HCT116 (cell line): Measurements from ENCODE around the gene TMOD1. TPM values are rescaled to one million over a fixed set of nuclear protein-coding genes. Genes with fewer than 3 reads are reported as not detected.

Source experiments
- ATAC-seq: fragments of 200-7000 bp; cut with Tn5 transposase; 2 replicates; pipeline ENCODE4 v1.9.1; 2020; ENCODE audit warnings: mild to moderate bottlenecking, moderate library complexity
- BruUV-seq: library from RNA; stranded (reverse); fragments of 400-500 nt; replicated peaks from 2 replicates; lab custom pipeline; 2021; lab: Mats Ljungman, UMichigan
- CTCF ChIA-PET: fragments of 300-600 bp; sonication (Branson Sonifier 250); formaldehyde crosslinking; loops from one replicate; lab custom pipeline; 2021; ENCODE audit warnings: antibody characterized with exemption; lab: Charles Lee
- POLR2A ChIA-PET: fragments of 300-600, 350-600 bp; sonication (Branson Sonifier 250); formaldehyde crosslinking; loops from one replicate; lab custom pipeline; 2021; ENCODE audit warnings: antibody characterized with exemption; lab: Charles Lee
- RAD21 ChIA-PET, 2 experiments: fragments of 300-600 bp; sonication (Branson Sonifier 250); formaldehyde crosslinking; loops; one replicate each; lab custom pipeline; 2023; ENCODE audit warnings: low total read pairs in 2 of 2; ENCODE audit not compliant: uncharacterized antibody in 2 of 2, unreplicated experiment in 2 of 2, low non-redundant PET in 1 of 2; lab: Charles Lee
- DNase-seq: peaks from one replicate; pipeline ENCODE4 v3.0.0-alpha.2; 2010; ENCODE audit warnings: low read depth, low spot score
- H2AFZ ChIP-seq: fragments of 200-600 bp; shearing (Covaris generic), sonication (generic); 2 replicates; pipeline ENCODE4 v1.6.1; 2017; ENCODE audit warnings: low read depth, mixed run types, mixed read lengths, antibody characterized with exemption, low read length; ENCODE audit not compliant: poor library complexity, severe bottlenecking
- H3K27ac ChIP-seq: 2 replicates; pipeline ENCODE4 v1.5.1; 2012; ENCODE audit warnings: low read depth, low read length
- H3K27me3 ChIP-seq: fragments of 200-600 bp; sonication (generic); 2 replicates; pipeline ENCODE4 v1.6.1; 2016; ENCODE audit warnings: mixed run types, low read length, mixed read lengths; ENCODE audit not compliant: insufficient read depth
- H3K36me3 ChIP-seq, 2 experiments: fragments of 200-500 bp in 1 of 2; fragments of 200-600 bp in 1 of 2; sonication (Bioruptor generic) in 1 of 2; sonication (generic) in 1 of 2; 2 replicates each; pipeline versions ENCODE4 v1.5.1 to v1.6.1; 2014 to 2016; ENCODE audit warnings: low read length in 2 of 2, inconsistent platforms in 1 of 2, mixed read lengths in 1 of 2, mixed run types in 1 of 2; ENCODE audit not compliant: insufficient read depth in 2 of 2, control insufficient read depth in 1 of 2
- H3K4me1 ChIP-seq, 2 experiments: fragments of 200-600 bp in 1 of 2; sonication (generic) in 1 of 2; 2 replicates each; pipeline versions ENCODE4 v1.5.1 to v1.6.1; 2012 to 2017; ENCODE audit warnings: low read length in 2 of 2, inconsistent platforms in 1 of 2, mild to moderate bottlenecking in 1 of 2, mixed read lengths in 1 of 2, mixed run types in 1 of 2, moderate library complexity in 1 of 2; ENCODE audit not compliant: insufficient read depth in 2 of 2, control insufficient read depth in 1 of 2
- H3K4me2 ChIP-seq: fragments of 200-600 bp; sonication (generic); 2 replicates; pipeline ENCODE4 v1.6.1; 2017; ENCODE audit warnings: mixed run types, low read length, mixed read lengths
- H3K4me3 ChIP-seq, 2 experiments: fragments of 200-600 bp in 1 of 2; sonication (generic) in 1 of 2; replicated peaks in 1 of 2; 2 replicates each; pipeline ENCODE4 v1.5.1; 2011 to 2016; ENCODE audit warnings: low read length in 2 of 2, control low read depth in 1 of 2, low read depth in 1 of 2, mild to moderate bottlenecking in 1 of 2, mixed read lengths in 1 of 2, mixed run types in 1 of 2
- H3K79me2 ChIP-seq: fragments of 200-600 bp; sonication (generic); 2 replicates; pipeline ENCODE4 v1.6.1; 2017; ENCODE audit warnings: mild to moderate bottlenecking, mixed run types, low read length, moderate library complexity, mixed read lengths; ENCODE audit not compliant: insufficient read depth
- H3K9ac ChIP-seq: fragments of 200-600 bp; sonication (generic); 2 replicates; pipeline ENCODE4 v1.6.1; 2016; ENCODE audit warnings: low read length, mixed read lengths
- H3K9me2 ChIP-seq: fragments of 200-600 bp; sonication (generic), shearing (Covaris generic); 2 replicates; pipeline ENCODE4 v1.6.1; 2017; ENCODE audit warnings: mixed run types, mild to moderate bottlenecking, moderate library complexity; ENCODE audit not compliant: insufficient read depth
- H3K9me3 ChIP-seq, 2 experiments: fragments of 200-500 bp in 1 of 2; fragments of 200-600 bp in 1 of 2; sonication (Bioruptor generic) in 1 of 2; sonication (generic) in 1 of 2; 2 replicates each; pipeline ENCODE4 v1.6.1; 2014 to 2017; ENCODE audit warnings: low read length in 2 of 2, mixed read lengths in 2 of 2, inconsistent platforms in 1 of 2, low read depth in 1 of 2, mild to moderate bottlenecking in 1 of 2, mixed run types in 1 of 2, moderate library complexity in 1 of 2; ENCODE audit not compliant: control insufficient read depth in 1 of 2, insufficient read depth in 1 of 2
- H4K20me1 ChIP-seq: fragments of 200-600 bp; sonication (generic), shearing (Covaris generic); 2 replicates; pipeline ENCODE4 v1.6.1; 2017; ENCODE audit warnings: mixed run types, mild to moderate bottlenecking, moderate library complexity; ENCODE audit not compliant: insufficient read depth
- CBX3 ChIP-seq: IDR thresholded peaks from 2 replicates; pipeline ENCODE4 v1.6.1; 2012; ENCODE audit warnings: low read depth
- CEBPB ChIP-seq: IDR thresholded peaks from 2 replicates; pipeline ENCODE4 v1.6.1; 2012; ENCODE audit warnings: low read depth
- EGR1 ChIP-seq: IDR thresholded peaks from 2 replicates; pipeline ENCODE4 v1.6.1; 2012; ENCODE audit warnings: low read depth
- ELF1 ChIP-seq: IDR thresholded peaks from 2 replicates; pipeline ENCODE4 v1.6.1; 2012; ENCODE audit warnings: low read depth, borderline replicate concordance
- EZH2 ChIP-seq: fragments of 200-600 bp; sonication (generic); IDR thresholded peaks from 2 replicates; pipeline ENCODE4 v1.6.1; 2017; ENCODE audit warnings: antibody characterized with exemption, mixed run types
- EZH2phosphoT487 ChIP-seq: fragments of 200-600 bp; IDR thresholded peaks from 2 replicates; pipeline ENCODE4 v1.6.1; 2018; ENCODE audit warnings: antibody characterized with exemption, borderline replicate concordance
- FOSL1 ChIP-seq: IDR thresholded peaks from 2 replicates; pipeline ENCODE4 v1.6.1; 2012; ENCODE audit warnings: low read depth
- JUND ChIP-seq: IDR thresholded peaks from 2 replicates; pipeline ENCODE4 v1.6.1; 2012
- POLR2A ChIP-seq: IDR thresholded peaks from 2 replicates; pipeline ENCODE4 v1.7.0; 2011; ENCODE audit warnings: borderline replicate concordance; ENCODE audit not compliant: insufficient read depth, insufficient read length; ENCODE audit errors: extremely low read depth
- POLR2AphosphoS5 ChIP-seq: IDR thresholded peaks from 2 replicates; pipeline ENCODE4 v1.6.1; 2011; ENCODE audit warnings: mild to moderate bottlenecking, low read depth, low read length, moderate library complexity
- RAD21 ChIP-seq: IDR thresholded peaks from 2 replicates; pipeline ENCODE4 v1.6.1; 2012; ENCODE audit warnings: low read depth, mild to moderate bottlenecking
- SP1 ChIP-seq: IDR thresholded peaks from 2 replicates; pipeline ENCODE4 v1.6.1; 2012; ENCODE audit warnings: low read depth
- SRF ChIP-seq: IDR thresholded peaks from 2 replicates; pipeline ENCODE4 v1.6.1; 2012; ENCODE audit warnings: low read depth
- TCF7L2 ChIP-seq: IDR thresholded peaks from 2 replicates; pipeline ENCODE4 v1.7.0; 2011; ENCODE audit warnings: borderline replicate concordance, inconsistent platforms; ENCODE audit not compliant: insufficient read depth, insufficient read length; ENCODE audit errors: extremely low read depth
- ZNF274 ChIP-seq: fragments of 200-500 bp; sonication (Bioruptor generic); IDR thresholded peaks from 2 replicates; pipeline ENCODE4 v1.6.1; 2014; ENCODE audit warnings: mild to moderate bottlenecking, low read depth, low read length, inconsistent platforms
- intact Hi-C: fragments of 100-400 bp; cut with micrococcal nuclease; formaldehyde crosslinking; loops from 2 replicates; pipeline ENCODE4 v1.10.0; 2022
- total RNA-seq: library from RNA; stranded (reverse); gene quantifications from one replicate; pipeline ENCODE4 v1.2.1, GENCODE V29; 2021; ENCODE audit not compliant: unreplicated experiment
- TF ChIP-seq, protein P1 (sequence below): IDR thresholded peaks from 2 replicates; pipeline ENCODE4 v1.6.1; 2011; ENCODE audit warnings: mild to moderate bottlenecking, low read length, moderate library complexity; ENCODE audit not compliant: insufficient replicate concordance; ENCODE audit errors: extremely low read depth
- TF ChIP-seq, protein P2 (sequence below): IDR thresholded peaks from 2 replicates; pipeline ENCODE4 v1.6.1; 2012
- TF ChIP-seq, protein P3 (sequence below), 3 experiments: fragments of 200-600 bp in 1 of 3; sonication (generic) in 1 of 3; IDR thresholded peaks in 2 of 3; conservative IDR thresholded peaks in 1 of 3; 2 replicates each; pipeline ENCODE4 v1.5.1; 2012 to 2017; ENCODE audit warnings: low read depth in 2 of 3, low read length in 2 of 3, antibody characterized with exemption in 1 of 3, borderline replicate concordance in 1 of 3, control low read depth in 1 of 3, mild to moderate bottlenecking in 1 of 3, mixed read lengths in 1 of 3, mixed run types in 1 of 3, moderate library complexity in 1 of 3; ENCODE audit not compliant: insufficient read depth in 1 of 3
- TF ChIP-seq, protein P4 (sequence below): IDR thresholded peaks from 2 replicates; pipeline ENCODE4 v1.6.1; 2012; ENCODE audit warnings: low read depth

TMOD1 gene
- total RNA-seq, 1 experiment from 2014 or later: 4.4 TPM

DNA sequence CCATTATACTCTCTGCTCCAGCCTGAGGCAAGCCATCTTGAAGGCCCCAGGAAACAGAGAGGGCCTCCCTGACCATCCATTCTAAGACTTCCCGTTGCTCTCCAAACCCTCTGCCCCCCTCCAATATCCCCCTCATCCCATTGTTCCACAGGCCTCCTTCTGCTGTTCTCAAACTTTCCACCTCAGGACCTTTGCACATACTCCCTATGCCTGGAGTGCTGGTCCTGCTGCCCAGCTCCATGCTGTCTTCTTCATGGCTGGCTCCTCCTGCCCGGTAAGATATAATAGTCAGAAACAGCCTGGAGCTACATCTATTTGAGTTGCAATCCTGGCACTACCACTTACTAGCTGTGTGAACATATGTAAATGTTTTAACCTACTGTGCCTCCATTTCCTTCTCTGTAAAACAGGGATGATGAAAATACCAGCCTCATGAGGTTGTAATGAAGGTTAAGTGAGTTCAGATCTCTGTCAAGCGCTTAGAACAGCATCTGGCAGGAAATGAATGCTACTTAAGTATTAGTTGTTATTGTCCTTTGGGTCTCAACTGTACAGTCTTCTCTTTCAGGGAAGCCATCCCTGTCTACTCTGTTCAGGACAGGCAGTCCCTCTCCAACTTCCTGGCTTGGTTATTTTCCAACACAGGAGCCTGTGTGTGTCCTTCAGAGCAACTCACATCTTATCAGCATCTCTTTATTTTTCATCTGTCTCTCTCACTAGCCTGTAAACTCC, 45.8 kb downstream of the TMOD1 start:
- Histone ChIP-seq H3K4me2 (no peak overlapping the region), H3K27ac (no peak overlapping the region), H2AFZ (no peak overlapping the region), H3K36me3 (no peaks in the 10 kb centered on the region), H3K9me3 (no peaks in the 10 kb centered on the region), H3K9ac (no peak overlapping the region), H3K4me3 (no peak overlapping the region), H4K20me1 (no peaks in the 10 kb centered on the region), H3K4me1 (peaks cover 0 to 8% of the 10 kb centered on the region in 2 experiments; a peak in 1 of 4 replicates), H3K9me2 (no peaks in the 10 kb centered on the region), H3K27me3 (no peaks in the 10 kb centered on the region), H3K79me2 (no peaks in the 10 kb centered on the region)
- RAD21 ChIA-PET: no interaction called here
- intact Hi-C loops: no loop called here
- BruUV-seq: no TSS peak
- DNase-seq (no peak), ATAC-seq (no peak)
- CTCF ChIA-PET: interaction anchor here (1.3 kb wide), 1 partner anchor 51 kb away, joined by 3 read pairs; no protein-coding TSS in a partner anchor
- POLR2A ChIA-PET: no interaction called here
- TF ChIP-seq JUND (no peak), TCF7L2 (no peak), FOSL1 (no peak), SP1 (no peak), EZH2phosphoT487 (no peak), CBX3 (no peak), EGR1 (no peak), POLR2A (no peak), POLR2AphosphoS5 (no peak), SRF (no peak), CEBPB (no peak), EZH2 (no peak), RAD21 (no peak), ZNF274 (no peak), ELF1 (no peak)
- TF ChIP-seq, protein P1, sequence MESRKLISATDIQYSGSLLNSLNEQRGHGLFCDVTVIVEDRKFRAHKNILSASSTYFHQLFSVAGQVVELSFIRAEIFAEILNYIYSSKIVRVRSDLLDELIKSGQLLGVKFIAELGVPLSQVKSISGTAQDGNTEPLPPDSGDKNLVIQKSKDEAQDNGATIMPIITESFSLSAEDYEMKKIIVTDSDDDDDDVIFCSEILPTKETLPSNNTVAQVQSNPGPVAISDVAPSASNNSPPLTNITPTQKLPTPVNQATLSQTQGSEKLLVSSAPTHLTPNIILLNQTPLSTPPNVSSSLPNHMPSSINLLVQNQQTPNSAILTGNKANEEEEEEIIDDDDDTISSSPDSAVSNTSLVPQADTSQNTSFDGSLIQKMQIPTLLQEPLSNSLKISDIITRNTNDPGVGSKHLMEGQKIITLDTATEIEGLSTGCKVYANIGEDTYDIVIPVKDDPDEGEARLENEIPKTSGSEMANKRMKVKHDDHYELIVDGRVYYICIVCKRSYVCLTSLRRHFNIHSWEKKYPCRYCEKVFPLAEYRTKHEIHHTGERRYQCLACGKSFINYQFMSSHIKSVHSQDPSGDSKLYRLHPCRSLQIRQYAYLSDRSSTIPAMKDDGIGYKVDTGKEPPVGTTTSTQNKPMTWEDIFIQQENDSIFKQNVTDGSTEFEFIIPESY: no peak
- TF ChIP-seq, protein P2, sequence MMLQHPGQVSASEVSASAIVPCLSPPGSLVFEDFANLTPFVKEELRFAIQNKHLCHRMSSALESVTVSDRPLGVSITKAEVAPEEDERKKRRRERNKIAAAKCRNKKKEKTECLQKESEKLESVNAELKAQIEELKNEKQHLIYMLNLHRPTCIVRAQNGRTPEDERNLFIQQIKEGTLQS: no peak
- TF ChIP-seq, protein P3, sequence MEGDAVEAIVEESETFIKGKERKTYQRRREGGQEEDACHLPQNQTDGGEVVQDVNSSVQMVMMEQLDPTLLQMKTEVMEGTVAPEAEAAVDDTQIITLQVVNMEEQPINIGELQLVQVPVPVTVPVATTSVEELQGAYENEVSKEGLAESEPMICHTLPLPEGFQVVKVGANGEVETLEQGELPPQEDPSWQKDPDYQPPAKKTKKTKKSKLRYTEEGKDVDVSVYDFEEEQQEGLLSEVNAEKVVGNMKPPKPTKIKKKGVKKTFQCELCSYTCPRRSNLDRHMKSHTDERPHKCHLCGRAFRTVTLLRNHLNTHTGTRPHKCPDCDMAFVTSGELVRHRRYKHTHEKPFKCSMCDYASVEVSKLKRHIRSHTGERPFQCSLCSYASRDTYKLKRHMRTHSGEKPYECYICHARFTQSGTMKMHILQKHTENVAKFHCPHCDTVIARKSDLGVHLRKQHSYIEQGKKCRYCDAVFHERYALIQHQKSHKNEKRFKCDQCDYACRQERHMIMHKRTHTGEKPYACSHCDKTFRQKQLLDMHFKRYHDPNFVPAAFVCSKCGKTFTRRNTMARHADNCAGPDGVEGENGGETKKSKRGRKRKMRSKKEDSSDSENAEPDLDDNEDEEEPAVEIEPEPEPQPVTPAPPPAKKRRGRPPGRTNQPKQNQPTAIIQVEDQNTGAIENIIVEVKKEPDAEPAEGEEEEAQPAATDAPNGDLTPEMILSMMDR (IDR thresholded peaks at IDR 0.05 in 2 of 3, conservative IDR thresholded peaks at IDR 0.05 in 1 of 3; ENCODE audit: borderline replicate concordance in 1 of 3, insufficient read depth in 1 of 3, low read depth in 2 of 3, low read length in 2 of 3): no peak
- TF ChIP-seq, protein P4, sequence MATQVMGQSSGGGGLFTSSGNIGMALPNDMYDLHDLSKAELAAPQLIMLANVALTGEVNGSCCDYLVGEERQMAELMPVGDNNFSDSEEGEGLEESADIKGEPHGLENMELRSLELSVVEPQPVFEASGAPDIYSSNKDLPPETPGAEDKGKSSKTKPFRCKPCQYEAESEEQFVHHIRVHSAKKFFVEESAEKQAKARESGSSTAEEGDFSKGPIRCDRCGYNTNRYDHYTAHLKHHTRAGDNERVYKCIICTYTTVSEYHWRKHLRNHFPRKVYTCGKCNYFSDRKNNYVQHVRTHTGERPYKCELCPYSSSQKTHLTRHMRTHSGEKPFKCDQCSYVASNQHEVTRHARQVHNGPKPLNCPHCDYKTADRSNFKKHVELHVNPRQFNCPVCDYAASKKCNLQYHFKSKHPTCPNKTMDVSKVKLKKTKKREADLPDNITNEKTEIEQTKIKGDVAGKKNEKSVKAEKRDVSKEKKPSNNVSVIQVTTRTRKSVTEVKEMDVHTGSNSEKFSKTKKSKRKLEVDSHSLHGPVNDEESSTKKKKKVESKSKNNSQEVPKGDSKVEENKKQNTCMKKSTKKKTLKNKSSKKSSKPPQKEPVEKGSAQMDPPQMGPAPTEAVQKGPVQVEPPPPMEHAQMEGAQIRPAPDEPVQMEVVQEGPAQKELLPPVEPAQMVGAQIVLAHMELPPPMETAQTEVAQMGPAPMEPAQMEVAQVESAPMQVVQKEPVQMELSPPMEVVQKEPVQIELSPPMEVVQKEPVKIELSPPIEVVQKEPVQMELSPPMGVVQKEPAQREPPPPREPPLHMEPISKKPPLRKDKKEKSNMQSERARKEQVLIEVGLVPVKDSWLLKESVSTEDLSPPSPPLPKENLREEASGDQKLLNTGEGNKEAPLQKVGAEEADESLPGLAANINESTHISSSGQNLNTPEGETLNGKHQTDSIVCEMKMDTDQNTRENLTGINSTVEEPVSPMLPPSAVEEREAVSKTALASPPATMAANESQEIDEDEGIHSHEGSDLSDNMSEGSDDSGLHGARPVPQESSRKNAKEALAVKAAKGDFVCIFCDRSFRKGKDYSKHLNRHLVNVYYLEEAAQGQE: no peak
